ENCODE data around the gene ABCB11.

Gene ABCB11

DNA sequence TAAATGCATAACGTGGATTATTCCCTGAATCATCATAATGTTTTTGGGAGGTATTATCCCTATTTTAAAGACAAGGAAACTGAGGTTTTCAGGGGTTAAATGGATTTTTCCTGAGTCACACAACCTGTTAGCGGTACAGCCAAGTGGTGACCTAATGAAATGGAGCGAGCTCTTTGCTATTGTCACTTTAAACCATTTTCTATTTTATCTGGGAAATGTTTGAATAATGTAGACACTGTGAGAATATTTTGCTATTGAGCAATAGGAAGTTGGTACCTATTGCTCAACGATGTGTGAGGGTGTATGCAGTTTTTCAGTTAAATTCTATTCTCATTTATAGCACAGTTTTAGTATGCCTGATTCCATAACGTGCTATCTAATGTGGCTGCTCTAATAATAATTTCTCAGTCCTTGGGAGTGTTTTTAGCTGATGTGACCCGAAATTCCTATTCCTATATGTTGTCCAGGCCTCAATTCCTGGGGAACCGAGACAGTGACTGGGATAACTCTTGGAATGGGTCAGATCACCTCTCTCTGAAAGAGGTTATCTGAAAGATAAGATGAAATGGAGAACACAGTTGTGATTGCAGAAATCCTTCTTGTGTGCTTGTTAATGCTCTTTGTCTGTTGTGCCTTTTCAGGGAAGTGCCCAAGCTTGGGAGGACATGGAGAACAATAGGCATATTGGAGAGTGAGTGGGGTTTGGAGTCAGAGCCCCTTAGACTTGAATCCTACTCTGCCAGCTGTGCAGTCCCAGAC, 38.4 kb downstream of the ABCB11 start:
- H3K27ac ChIP-seq (ENCODE audit: low read length): no peak overlapping the region
- H3K27me3 ChIP-seq (ENCODE audit: control insufficient read depth in 1 of 2, insufficient read depth in 2 of 2, low read length in 2 of 2): no peaks in the 10 kb centered on the region
- H3K9me3 ChIP-seq (ENCODE audit: control insufficient read depth in 2 of 2, low read length in 2 of 2): no peaks in the 10 kb centered on the region
- H3K36me3 ChIP-seq (ENCODE audit: control insufficient read depth in 2 of 2, insufficient read depth in 2 of 2, low read length in 2 of 2): no peaks in the 10 kb centered on the region
- no peak overlapping the region for H3K9ac ChIP-seq (ENCODE audit: low read length in 2 of 2)
- no peak overlapping the region for H3K4me3 ChIP-seq (ENCODE audit: low read length in 2 of 2)
- no peaks in the 10 kb centered on the region for H3K4me1 ChIP-seq (ENCODE audit: control insufficient read depth, insufficient read depth, low read length)

DNA sequence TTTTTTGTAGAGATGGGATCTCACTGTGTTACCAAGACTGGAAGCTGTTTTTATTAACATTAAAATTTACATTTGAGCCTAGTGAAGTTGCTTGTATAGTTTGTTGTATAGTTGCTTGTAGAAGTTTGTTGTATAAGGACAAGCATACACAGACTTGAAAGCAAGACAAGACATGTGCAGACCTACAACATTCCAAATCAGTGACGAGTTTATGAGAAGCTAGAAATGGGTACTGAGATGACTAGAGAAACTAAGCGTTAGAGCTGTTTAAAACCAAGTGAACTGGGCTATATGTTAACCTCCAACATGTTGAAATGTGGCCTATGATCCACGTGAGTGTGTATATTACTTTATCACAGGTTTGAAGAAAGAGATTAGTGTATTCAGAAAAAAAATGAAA, 39.1 kb downstream of the ABCB11 start:
- Histone ChIP-seq H3K4me3 (ENCODE audit: low read length in 2 of 2) (no peak overlapping the region), H3K27me3 (ENCODE audit: control insufficient read depth in 1 of 2, insufficient read depth in 2 of 2, low read length in 2 of 2) (no peaks in the 10 kb centered on the region), H3K4me1 (ENCODE audit: control insufficient read depth, insufficient read depth, low read length) (no peaks in the 10 kb centered on the region), H3K27ac (ENCODE audit: low read length) (no peak overlapping the region), H3K9me3 (ENCODE audit: control insufficient read depth in 2 of 2, low read length in 2 of 2) (no peaks in the 10 kb centered on the region), H3K36me3 (ENCODE audit: control insufficient read depth in 2 of 2, insufficient read depth in 2 of 2, low read length in 2 of 2) (no peaks in the 10 kb centered on the region), H3K9ac (ENCODE audit: low read length in 2 of 2) (no peak overlapping the region)

DNA sequence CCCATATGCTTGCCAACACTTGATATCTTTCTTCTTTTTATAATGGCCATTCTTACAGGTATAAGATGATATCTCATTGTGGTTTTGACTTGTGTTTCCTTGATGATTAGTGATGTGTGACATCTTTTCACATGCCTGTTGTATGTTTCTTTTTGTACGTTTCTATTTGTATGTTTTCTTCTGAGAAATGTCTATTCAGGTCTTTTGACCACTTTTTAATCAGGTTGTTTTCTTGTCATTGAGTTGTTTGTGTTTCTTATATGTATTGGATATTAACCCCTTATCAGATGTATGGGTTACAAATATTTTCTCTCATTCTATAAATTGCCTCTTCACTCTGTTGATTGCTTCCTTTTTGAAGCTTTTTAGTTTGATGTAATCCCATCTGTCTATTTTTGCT, 42.4 kb downstream of the ABCB11 start:
- Histone ChIP-seq H3K27ac (ENCODE audit: low read length) (no peak overlapping the region), H3K4me3 (ENCODE audit: low read length in 2 of 2) (no peak overlapping the region), H3K4me1 (ENCODE audit: control insufficient read depth, insufficient read depth, low read length) (no peaks in the 10 kb centered on the region), H3K27me3 (ENCODE audit: control insufficient read depth in 1 of 2, insufficient read depth in 2 of 2, low read length in 2 of 2) (no peaks in the 10 kb centered on the region), H3K9ac (ENCODE audit: low read length in 2 of 2) (no peak overlapping the region), H3K36me3 (ENCODE audit: control insufficient read depth in 2 of 2, insufficient read depth in 2 of 2, low read length in 2 of 2) (no peaks in the 10 kb centered on the region), H3K9me3 (ENCODE audit: control insufficient read depth in 2 of 2, low read length in 2 of 2) (no peaks in the 10 kb centered on the region)

DNA sequence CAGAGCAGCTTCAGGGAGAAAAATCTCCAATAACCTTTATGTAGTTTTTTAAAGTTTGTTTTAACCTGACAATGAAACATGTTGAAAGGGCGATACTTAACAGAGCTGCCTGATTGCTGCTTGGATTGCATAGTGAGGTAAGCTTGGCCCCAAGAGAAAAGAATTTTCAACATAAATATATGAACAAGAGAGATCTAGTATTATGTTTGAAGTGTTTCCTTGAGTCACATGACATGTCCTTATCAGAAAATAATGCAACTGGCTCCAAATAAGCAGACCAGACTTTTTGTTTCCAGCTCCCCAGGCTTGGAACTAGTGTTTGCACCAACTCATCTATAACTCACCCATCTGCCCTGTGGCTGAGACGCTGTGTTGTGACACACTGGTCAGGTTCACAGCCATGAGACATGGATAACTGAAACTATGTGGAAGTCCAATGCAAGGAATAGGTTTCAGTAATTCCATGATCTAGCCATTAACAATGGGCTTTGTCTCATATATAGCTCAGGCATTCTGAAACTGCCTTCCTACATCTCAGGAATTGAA, 44.7 kb downstream of the ABCB11 start:
- Histone ChIP-seq H3K36me3 (ENCODE audit: control insufficient read depth in 2 of 2, insufficient read depth in 2 of 2, low read length in 2 of 2) (no peaks in the 10 kb centered on the region), H3K4me1 (ENCODE audit: control insufficient read depth, insufficient read depth, low read length) (no peaks in the 10 kb centered on the region), H3K9me3 (ENCODE audit: control insufficient read depth in 2 of 2, low read length in 2 of 2) (no peaks in the 10 kb centered on the region), H3K4me3 (ENCODE audit: low read length in 2 of 2) (no peak overlapping the region), H3K27me3 (ENCODE audit: control insufficient read depth in 1 of 2, insufficient read depth in 2 of 2, low read length in 2 of 2) (no peaks in the 10 kb centered on the region), H3K27ac (ENCODE audit: low read length) (no peak overlapping the region), H3K9ac (ENCODE audit: low read length in 2 of 2) (no peak overlapping the region)

DNA sequence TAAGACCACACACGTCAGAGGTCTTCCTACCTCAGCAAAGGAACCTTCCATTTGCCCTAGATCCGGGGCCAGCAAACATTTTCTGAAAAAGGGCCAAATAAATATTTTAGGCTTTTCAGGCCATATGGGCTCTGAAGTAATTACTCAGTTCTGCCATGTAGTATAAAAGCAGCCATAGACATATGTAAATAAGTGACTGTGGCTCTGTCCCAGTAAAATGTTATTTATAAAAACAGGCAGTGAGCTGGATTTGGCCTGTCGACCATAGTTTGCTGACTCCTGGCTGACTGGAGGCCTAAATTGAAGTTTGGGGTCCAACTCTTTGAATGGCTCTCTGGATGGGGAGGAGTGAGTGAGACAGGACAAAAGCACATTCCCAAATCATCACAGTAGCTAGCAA, 49.5 kb downstream of the ABCB11 start:
- H3K4me3 ChIP-seq (ENCODE audit: low read length in 2 of 2): no peak overlapping the region
- no peaks in the 10 kb centered on the region for H3K4me1 ChIP-seq (ENCODE audit: control insufficient read depth, insufficient read depth, low read length)
- H3K9ac ChIP-seq (ENCODE audit: low read length in 2 of 2): no peak overlapping the region

DNA sequence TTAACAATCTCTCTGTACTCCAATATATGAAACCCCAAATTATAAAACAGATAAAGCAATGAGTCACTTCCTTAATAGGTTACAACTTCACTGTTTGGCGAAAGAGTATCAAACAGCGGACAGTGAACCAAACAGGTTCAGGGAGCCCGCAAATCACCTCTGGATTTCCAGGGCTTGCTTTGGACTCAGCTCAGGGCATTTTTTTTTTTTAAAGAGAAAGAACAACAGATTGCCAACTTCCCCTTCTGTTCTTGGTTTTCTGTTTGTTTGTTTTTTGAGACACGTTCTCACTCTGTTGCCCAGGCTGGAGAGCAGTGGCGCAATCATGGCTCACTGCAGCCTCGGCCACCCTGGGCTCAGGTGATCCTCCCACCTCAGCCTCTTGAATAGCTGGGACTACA, 52.7 kb downstream of the ABCB11 start:
- Histone ChIP-seq H3K27ac (ENCODE audit: low read length) (no peak overlapping the region), H3K9ac (ENCODE audit: low read length in 2 of 2) (no peak overlapping the region), H3K36me3 (ENCODE audit: control insufficient read depth in 2 of 2, insufficient read depth in 2 of 2, low read length in 2 of 2) (no peaks in the 10 kb centered on the region)

More for the DNA sequence above, 49.5 kb downstream of the ABCB11 start:
- H3K36me3 ChIP-seq (ENCODE audit: control insufficient read depth in 2 of 2, insufficient read depth in 2 of 2, low read length in 2 of 2): no peaks in the 10 kb centered on the region
- H3K9me3 ChIP-seq (ENCODE audit: control insufficient read depth in 2 of 2, low read length in 2 of 2): no peaks in the 10 kb centered on the region
- H3K27me3 ChIP-seq (ENCODE audit: control insufficient read depth in 1 of 2, insufficient read depth in 2 of 2, low read length in 2 of 2): no peaks in the 10 kb centered on the region
- no peak overlapping the region for H3K27ac ChIP-seq (ENCODE audit: low read length)

DNA sequence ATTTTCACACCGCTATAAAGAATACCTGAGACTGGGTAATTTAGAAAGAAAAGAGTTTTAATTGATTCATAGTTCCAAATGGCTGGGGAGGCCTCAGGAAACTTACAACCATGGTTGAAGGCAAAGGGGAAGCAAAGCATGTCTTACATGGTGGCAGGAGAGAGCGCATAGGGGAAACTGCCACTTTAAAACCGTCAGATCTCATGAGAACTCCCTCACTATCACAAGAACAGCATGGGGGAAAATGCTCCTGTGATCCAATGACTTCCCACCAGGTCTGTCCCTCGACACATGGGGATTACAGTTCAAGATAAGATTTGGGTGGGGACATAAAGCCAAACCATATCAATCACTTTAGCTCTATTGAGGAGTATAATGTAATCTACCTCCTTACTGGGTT, 53.5 kb downstream of the ABCB11 start:
- Histone ChIP-seq H3K9me3 (ENCODE audit: control insufficient read depth in 2 of 2, low read length in 2 of 2) (no peaks in the 10 kb centered on the region), H3K36me3 (ENCODE audit: control insufficient read depth in 2 of 2, insufficient read depth in 2 of 2, low read length in 2 of 2) (no peaks in the 10 kb centered on the region), H3K9ac (ENCODE audit: low read length in 2 of 2) (no peak overlapping the region), H3K27me3 (ENCODE audit: control insufficient read depth in 1 of 2, insufficient read depth in 2 of 2, low read length in 2 of 2) (no peaks in the 10 kb centered on the region), H3K27ac (ENCODE audit: low read length) (no peak overlapping the region), H3K4me1 (ENCODE audit: control insufficient read depth, insufficient read depth, low read length) (no peaks in the 10 kb centered on the region), H3K4me3 (ENCODE audit: low read length in 2 of 2) (no peak overlapping the region)

More for the DNA sequence above, 52.7 kb downstream of the ABCB11 start:
- Histone ChIP-seq H3K27me3 (ENCODE audit: control insufficient read depth in 1 of 2, insufficient read depth in 2 of 2, low read length in 2 of 2) (no peaks in the 10 kb centered on the region), H3K4me3 (ENCODE audit: low read length in 2 of 2) (no peak overlapping the region), H3K4me1 (ENCODE audit: control insufficient read depth, insufficient read depth, low read length) (no peaks in the 10 kb centered on the region), H3K9me3 (ENCODE audit: control insufficient read depth in 2 of 2, low read length in 2 of 2) (no peaks in the 10 kb centered on the region)

DNA sequence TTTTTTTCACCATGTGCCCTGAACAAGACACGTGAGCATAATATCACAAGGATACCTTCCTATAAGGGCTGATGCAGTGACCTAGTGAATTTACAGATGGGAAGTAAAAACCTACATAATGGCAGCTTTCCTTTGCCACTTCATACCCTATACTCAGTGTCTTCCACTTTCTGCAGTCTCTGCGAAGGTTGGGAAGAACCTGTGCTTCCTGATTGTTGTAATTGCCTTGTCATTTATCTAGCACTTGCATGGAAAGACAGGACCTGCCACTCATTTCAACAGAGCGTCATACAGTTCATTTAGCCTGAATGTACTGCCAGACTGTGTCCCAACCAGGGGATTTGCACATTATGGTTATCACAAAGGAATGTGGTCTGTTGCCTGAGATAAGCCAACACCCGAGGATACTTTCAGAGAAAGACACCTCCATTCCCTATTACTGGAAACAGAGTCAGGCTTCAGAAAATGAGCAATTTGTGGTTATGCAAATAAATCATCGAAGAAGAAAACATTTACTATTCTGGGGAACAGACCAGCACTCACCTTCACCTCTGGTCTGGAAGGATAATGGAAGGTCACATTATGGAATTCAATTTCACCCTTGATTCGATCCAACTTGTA, 55.0 kb downstream of the ABCB11 start:
- Histone ChIP-seq H3K9me3 (ENCODE audit: control insufficient read depth in 2 of 2, low read length in 2 of 2) (no peaks in the 10 kb centered on the region), H3K4me1 (ENCODE audit: control insufficient read depth, insufficient read depth, low read length) (no peaks in the 10 kb centered on the region), H3K27ac (ENCODE audit: low read length) (no peak overlapping the region), H3K27me3 (ENCODE audit: control insufficient read depth in 1 of 2, insufficient read depth in 2 of 2, low read length in 2 of 2) (no peaks in the 10 kb centered on the region), H3K9ac (ENCODE audit: low read length in 2 of 2) (no peak overlapping the region), H3K36me3 (ENCODE audit: control insufficient read depth in 2 of 2, insufficient read depth in 2 of 2, low read length in 2 of 2) (no peaks in the 10 kb centered on the region), H3K4me3 (ENCODE audit: low read length in 2 of 2) (no peak overlapping the region)

DNA sequence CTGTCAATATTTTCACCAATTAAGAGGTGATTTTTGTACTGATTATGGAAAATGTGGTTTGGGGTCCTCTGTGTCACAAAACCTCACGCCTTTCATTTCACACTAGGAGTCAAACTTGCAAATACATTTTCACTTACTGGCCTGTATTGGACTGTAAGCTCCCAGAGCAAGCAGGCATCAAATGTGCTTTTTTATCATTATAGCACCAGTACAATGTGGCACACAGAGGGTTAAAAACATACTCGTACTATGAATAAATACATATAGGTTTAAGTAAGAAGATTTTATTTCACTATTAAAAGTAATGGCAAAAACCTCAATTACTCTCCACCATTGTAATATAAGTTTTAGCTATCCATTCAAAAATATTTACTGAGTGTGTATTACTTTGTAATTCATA, 56.7 kb downstream of the ABCB11 start:
- H3K27me3 ChIP-seq (ENCODE audit: control insufficient read depth in 1 of 2, insufficient read depth in 2 of 2, low read length in 2 of 2): no peaks in the 10 kb centered on the region
- no peaks in the 10 kb centered on the region for H3K36me3 ChIP-seq (ENCODE audit: control insufficient read depth in 2 of 2, insufficient read depth in 2 of 2, low read length in 2 of 2)
- no peak overlapping the region for H3K4me3 ChIP-seq (ENCODE audit: low read length in 2 of 2)
- H3K27ac ChIP-seq (ENCODE audit: low read length): no peak overlapping the region
- H3K4me1 ChIP-seq (ENCODE audit: control insufficient read depth, insufficient read depth, low read length): no peaks in the 10 kb centered on the region
- no peak overlapping the region for H3K9ac ChIP-seq (ENCODE audit: low read length in 2 of 2)
- no peaks in the 10 kb centered on the region for H3K9me3 ChIP-seq (ENCODE audit: control insufficient read depth in 2 of 2, low read length in 2 of 2)

DNA sequence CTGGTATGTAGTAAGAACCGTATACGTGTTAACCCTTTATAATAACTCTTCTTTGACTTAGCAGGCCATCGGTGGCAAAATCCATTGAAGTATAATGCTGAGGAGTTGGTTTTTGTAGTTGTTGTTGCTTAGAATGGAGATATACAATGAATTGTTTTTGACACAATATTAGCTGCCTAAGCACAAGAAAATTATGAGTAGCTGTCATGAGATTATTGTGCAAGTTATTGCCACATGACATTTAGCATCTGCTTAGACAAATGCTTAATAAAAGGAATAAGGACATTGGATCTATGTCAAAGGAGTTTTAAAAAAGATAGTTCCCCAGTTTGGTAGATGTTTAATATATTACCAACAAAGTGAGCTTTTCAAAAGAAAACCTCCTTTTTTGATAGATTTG, 59.9 kb downstream of the ABCB11 start:
- H3K27ac ChIP-seq (ENCODE audit: low read length): no peak overlapping the region
- no peak overlapping the region for H3K9ac ChIP-seq (ENCODE audit: low read length in 2 of 2)
- no peaks in the 10 kb centered on the region for H3K9me3 ChIP-seq (ENCODE audit: control insufficient read depth in 2 of 2, low read length in 2 of 2)
- H3K27me3 ChIP-seq (ENCODE audit: control insufficient read depth in 1 of 2, insufficient read depth in 2 of 2, low read length in 2 of 2): no peaks in the 10 kb centered on the region
- no peak overlapping the region for H3K4me3 ChIP-seq (ENCODE audit: low read length in 2 of 2)
- no peaks in the 10 kb centered on the region for H3K36me3 ChIP-seq (ENCODE audit: control insufficient read depth in 2 of 2, insufficient read depth in 2 of 2, low read length in 2 of 2)
- no peaks in the 10 kb centered on the region for H3K4me1 ChIP-seq (ENCODE audit: control insufficient read depth, insufficient read depth, low read length)

DNA sequence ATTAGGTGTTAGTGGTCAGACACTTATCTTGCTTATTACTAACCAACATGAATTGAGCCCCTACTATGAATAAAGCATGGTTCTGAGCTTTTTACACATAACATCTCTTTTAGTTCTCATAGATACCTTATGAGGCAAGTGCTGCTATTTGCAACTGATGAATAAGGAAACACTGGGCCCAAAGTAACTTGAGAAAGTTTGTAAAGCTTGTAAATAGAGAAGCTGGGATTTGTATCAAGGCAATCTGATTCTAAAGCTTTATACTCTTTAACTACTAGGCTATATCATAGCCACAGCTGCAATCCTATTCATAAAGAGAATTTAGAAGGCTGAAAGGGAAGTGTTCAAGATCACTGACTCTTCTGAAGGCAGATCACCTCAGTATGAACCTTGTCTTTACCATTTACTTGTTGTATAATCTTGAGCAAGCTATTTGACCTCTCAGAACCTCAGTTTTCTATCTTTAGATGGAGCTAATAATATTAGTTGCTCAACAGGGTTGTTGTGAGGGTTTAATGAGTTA, 60.4 kb downstream of the ABCB11 start:
- Histone ChIP-seq H3K27me3 (ENCODE audit: control insufficient read depth in 1 of 2, insufficient read depth in 2 of 2, low read length in 2 of 2) (no peaks in the 10 kb centered on the region), H3K9me3 (ENCODE audit: control insufficient read depth in 2 of 2, low read length in 2 of 2) (no peaks in the 10 kb centered on the region), H3K27ac (ENCODE audit: low read length) (no peak overlapping the region), H3K9ac (ENCODE audit: low read length in 2 of 2) (no peak overlapping the region), H3K4me3 (ENCODE audit: low read length in 2 of 2) (no peak overlapping the region), H3K36me3 (ENCODE audit: control insufficient read depth in 2 of 2, insufficient read depth in 2 of 2, low read length in 2 of 2) (no peaks in the 10 kb centered on the region), H3K4me1 (ENCODE audit: control insufficient read depth, insufficient read depth, low read length) (no peaks in the 10 kb centered on the region)

All from stomach smooth muscle (tissue), 2 donors.